OCI-LY1 (cell line): ENCODE measurements around the gene CHTF18.

ENCODE experiments used
- H2AFZ ChIP-seq: fragments of 200-600 bp; sonication (generic), shearing (Covaris generic); 2 replicates; pipeline ENCODE4 v1.6.0; 2014; ENCODE audit warnings: antibody characterized with exemption, mild to moderate bottlenecking, low read length
- H3F3A ChIP-seq: fragments of 200-600 bp; sonication (generic), shearing (Covaris generic); 2 replicates; pipeline ENCODE4 v1.6.0; 2014; ENCODE audit warnings: mild to moderate bottlenecking, antibody characterized with exemption, low read length, moderate library complexity; ENCODE audit not compliant: insufficient read depth
- H3K27ac ChIP-seq: fragments of 200-600 bp; sonication (generic); 2 replicates; pipeline ENCODE4 v1.5.1; 2014; ENCODE audit warnings: low read length, mixed run types, mild to moderate bottlenecking, low read depth; ENCODE audit not compliant: poor library complexity, severe bottlenecking
- H3K27me3 ChIP-seq: fragments of 200-600 bp; sonication (generic); 2 replicates; pipeline ENCODE4 v1.6.0; 2014; ENCODE audit warnings: antibody characterized with exemption, mild to moderate bottlenecking, low read length, moderate library complexity; ENCODE audit not compliant: insufficient read depth
- H3K36me3 ChIP-seq: fragments of 200-600 bp; sonication (generic); 2 replicates; pipeline ENCODE4 v1.6.1; 2014; ENCODE audit warnings: mild to moderate bottlenecking, antibody characterized with exemption, low read length, moderate library complexity, mixed read lengths; ENCODE audit not compliant: insufficient read depth
- H3K4me1 ChIP-seq: fragments of 200-600 bp; sonication (generic); 2 replicates; pipeline ENCODE4 v1.5.1; 2014; ENCODE audit warnings: mild to moderate bottlenecking, low read length, moderate library complexity; ENCODE audit not compliant: insufficient read depth, severe bottlenecking
- H3K4me2 ChIP-seq: fragments of 200-600 bp; sonication (generic), shearing (Covaris generic); 2 replicates; pipeline ENCODE4 v1.6.1; 2014; ENCODE audit warnings: low read length
- H3K4me3 ChIP-seq: fragments of 200-600 bp; sonication (generic); 2 replicates; pipeline ENCODE4 v1.5.1; 2014; ENCODE audit warnings: low read length, low read depth, mild to moderate bottlenecking, mixed read lengths; ENCODE audit not compliant: poor library complexity, severe bottlenecking
- H3K79me2 ChIP-seq: fragments of 200-600 bp; shearing (Covaris generic); 2 replicates; pipeline ENCODE4 v1.6.1; 2016; ENCODE audit warnings: mixed run types, low read length, mixed read lengths; ENCODE audit not compliant: insufficient read depth
- H3K9ac ChIP-seq: fragments of 200-600 bp; sonication (generic), shearing (Covaris generic); 2 replicates; pipeline ENCODE4 v1.6.1; 2014; ENCODE audit warnings: mild to moderate bottlenecking, low read length, mixed read lengths
- H3K9me2 ChIP-seq: fragments of 200-600 bp; sonication (generic), shearing (Covaris generic); 2 replicates; pipeline ENCODE4 v1.6.1; 2014; ENCODE audit warnings: low read depth, mild to moderate bottlenecking, low read length, mixed read lengths
- H3K9me3 ChIP-seq: fragments of 200-600 bp; shearing (Covaris generic); 2 replicates; pipeline ENCODE4 v1.6.1; 2014; ENCODE audit warnings: low read length, mixed read lengths
- H4K20me1 ChIP-seq: fragments of 200-600 bp; sonication (generic), shearing (Covaris generic); 2 replicates; pipeline ENCODE4 v1.6.0; 2016; ENCODE audit warnings: mild to moderate bottlenecking, low read length; ENCODE audit not compliant: insufficient read depth
- CTCF ChIP-seq: fragments of 200-600 bp; sonication (generic), shearing (Covaris generic); IDR thresholded peaks from 2 replicates; pipeline ENCODE4 v1.5.1; 2017; ENCODE audit warnings: mild to moderate bottlenecking, antibody characterized with exemption, low read length, moderate library complexity, mixed read lengths
- EZH2 ChIP-seq: fragments of 200-600 bp; sonication (generic), shearing (Covaris generic); IDR thresholded peaks from 2 replicates; pipeline ENCODE4 v1.8.0; 2017; ENCODE audit warnings: borderline replicate concordance, mixed run types, mild to moderate bottlenecking, antibody characterized with exemption, low read length, moderate library complexity, mixed read lengths

CHTF18 gene

GRCh38 chr16:747978-748746, 40.3 kb upstream of the CHTF18 start:
- Histone ChIP-seq H3K9me3 (no peaks in the 10 kb centered on the region), H3K27ac (no peak overlapping the region), H3K9me2 (no peaks in the 10 kb centered on the region), H3K9ac (no peak overlapping the region), H3F3A (no peaks in the 10 kb centered on the region), H3K4me1 (no peaks in the 10 kb centered on the region), H4K20me1 (no peaks in the 10 kb centered on the region), H2AFZ (no peak overlapping the region), H3K27me3 (peaks cover 5% of the 10 kb centered on the region), H3K79me2 (no peaks in the 10 kb centered on the region), H3K4me3 (no peak overlapping the region), H3K36me3 (no peaks in the 10 kb centered on the region), H3K4me2 (no peak overlapping the region)
- no peak for TF ChIP-seq EZH2
- no peak for TF ChIP-seq CTCF

GRCh38 chr16:749010-749409, 39.4 kb upstream of the CHTF18 start:
- H3K9me3 ChIP-seq = no peaks in the 10 kb centered on the region
- no peaks in the 10 kb centered on the region for H3K4me1 ChIP-seq
- H3K27ac ChIP-seq = no peak overlapping the region
- no peak overlapping the region for H3K4me3 ChIP-seq
- no peak overlapping the region for H3K9ac ChIP-seq
- no peak overlapping the region for H3K4me2 ChIP-seq
- no peaks in the 10 kb centered on the region for H3K36me3 ChIP-seq
- no peaks in the 10 kb centered on the region for H3K9me2 ChIP-seq
- H2AFZ ChIP-seq = no peak overlapping the region
- TF ChIP-seq CTCF (no peak), EZH2 (no peak)
- peaks cover 5% of the 10 kb centered on the region for H3K27me3 ChIP-seq
- no peaks in the 10 kb centered on the region for H3K79me2 ChIP-seq
- no peaks in the 10 kb centered on the region for H3F3A ChIP-seq
- H4K20me1 ChIP-seq = no peaks in the 10 kb centered on the region

- Histone ChIP-seq H3K9me3 (no peaks in the 10 kb centered on the region), H3K36me3 (no peaks in the 10 kb centered on the region), H3K9ac (no peak overlapping the region), H4K20me1 (no peaks in the 10 kb centered on the region), H3K79me2 (no peaks in the 10 kb centered on the region), H3K4me1 (no peaks in the 10 kb centered on the region), H3K9me2 (no peaks in the 10 kb centered on the region), H3K4me2 (no peak overlapping the region), H3F3A (no peaks in the 10 kb centered on the region), H3K4me3 (no peak overlapping the region), H2AFZ (no peak overlapping the region), H3K27ac (no peak overlapping the region), H3K27me3 (peaks cover 5% of the 10 kb centered on the region)
- TF ChIP-seq EZH2 (no peak), CTCF (no peak)
Observed at GRCh38 chr16:750485-750884, 37.9 kb upstream of the CHTF18 start.
